HG03469 (cell line): ENCODE results near the gene TMEM82.
"Not testable (repeated sequence)": the region's sequence is repeated elsewhere in the genome, so short reads cannot be mapped to it uniquely, and the experiment has no call there.

Experiments
- ATAC-seq: cut with Tn5 transposase; IDR thresholded peaks from one replicate; pipeline ENCODE4 v1.9.1; 2021; ENCODE audit warnings: mild to moderate bottlenecking, moderate library complexity, moderate number of reproducible peaks; ENCODE audit not compliant: unreplicated experiment

Gene TMEM82

DNA sequence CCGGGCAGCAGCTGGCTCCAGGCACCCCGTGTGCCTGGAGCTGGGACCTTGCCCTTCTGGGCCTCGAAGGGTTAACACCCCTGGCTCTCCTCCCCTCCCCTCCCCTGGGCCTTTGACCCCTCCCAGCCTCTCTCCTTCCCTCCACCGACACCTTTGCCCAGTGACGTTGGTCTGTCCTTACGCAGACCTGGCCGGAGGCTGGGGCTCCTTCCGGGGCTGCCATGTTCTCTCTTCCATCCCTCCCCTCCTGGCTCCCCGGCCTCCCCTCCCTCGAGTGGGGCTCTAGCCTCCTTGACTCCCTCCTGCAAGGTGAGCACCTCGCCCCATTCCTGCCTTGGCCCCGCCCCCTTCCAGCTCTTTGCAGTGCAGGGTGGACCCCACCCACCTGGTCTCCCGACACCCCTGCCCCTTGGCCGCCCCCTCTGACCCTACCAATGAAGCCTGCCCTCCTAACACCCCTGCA is at the start of gene TMEM82:
Gene TMEM82, plus strand, starts transcription at position 161 of the 463 bp plus-strand sequence. Its CDS starts 61 bp downstream, at position 222.
- no peak for ATAC-seq

DNA sequence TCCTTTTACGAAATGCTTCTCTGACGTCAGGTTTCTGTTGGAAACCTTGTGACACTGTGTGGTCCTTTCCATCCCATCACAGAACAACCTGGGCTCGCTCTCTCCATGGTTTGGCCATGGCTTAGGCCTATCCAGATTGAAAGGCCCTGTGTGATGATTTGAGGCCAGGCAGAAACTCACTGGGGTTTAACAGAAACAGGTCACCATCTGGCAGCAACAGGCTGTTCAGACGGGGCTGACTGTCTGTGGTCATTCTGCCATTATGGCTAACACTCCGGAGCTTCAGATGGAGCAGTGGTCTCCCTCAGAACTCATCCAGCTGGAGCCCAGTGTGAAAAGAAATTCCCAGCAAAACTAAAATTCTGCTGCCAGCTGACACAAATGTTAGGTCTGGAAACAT is 48.9 kb upstream of the TMEM82 start:
- no peak for ATAC-seq

DNA sequence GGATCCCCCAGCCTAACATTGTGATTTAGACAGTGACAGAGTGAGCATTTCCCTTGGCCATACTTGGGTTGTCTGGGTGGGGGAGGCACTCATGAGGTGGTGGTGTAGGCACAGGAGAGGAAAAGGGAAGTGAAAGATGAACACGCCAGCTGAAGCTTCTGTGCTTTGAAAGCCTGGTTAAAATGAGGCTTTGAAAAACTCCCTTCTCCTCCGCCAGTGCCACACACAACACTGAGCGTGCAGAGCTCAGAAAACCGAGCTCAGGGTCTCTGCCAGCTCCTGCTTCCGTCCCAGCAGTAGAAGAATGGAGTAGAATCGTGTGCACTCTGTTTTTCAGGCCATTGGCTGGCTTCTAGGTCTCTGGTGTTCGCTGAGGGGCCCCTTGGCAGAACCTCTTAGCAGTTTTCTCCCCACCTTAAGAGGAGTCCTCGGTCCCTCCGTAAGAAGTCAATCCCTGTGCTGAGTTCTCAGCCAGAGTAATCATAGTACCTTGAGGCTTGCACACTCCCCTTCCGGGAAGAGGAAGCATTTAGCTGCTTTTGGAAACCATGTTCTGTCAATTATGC is 45.3 kb upstream of the TMEM82 start:
- peak; percentile 68 for ATAC-seq

DNA sequence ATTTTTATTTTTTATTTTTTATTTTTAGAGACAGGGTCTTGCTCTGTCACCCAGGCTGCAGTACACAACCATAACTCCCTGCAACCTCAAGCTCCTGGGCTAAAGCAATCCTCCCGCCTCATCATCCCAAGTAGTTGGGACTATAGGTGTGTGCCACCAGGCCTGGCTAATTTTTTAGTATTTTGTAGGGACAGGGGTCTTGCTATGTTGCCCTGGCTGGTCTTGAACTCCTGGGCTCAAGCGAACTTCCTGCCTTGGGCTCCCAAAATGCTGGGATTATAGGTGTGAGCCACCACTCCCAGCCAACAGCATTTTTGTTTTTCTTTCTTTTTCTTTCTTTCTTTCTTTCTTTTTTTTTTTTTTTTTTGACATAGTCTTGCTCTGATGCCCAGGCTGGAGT is 44.1 kb upstream of the TMEM82 start:
- no peak for ATAC-seq

GRCh38 chr1:15699321-15699720 is 43.0 kb upstream of the TMEM82 start:
- ATAC-seq, result not testable (repeated sequence)

DNA sequence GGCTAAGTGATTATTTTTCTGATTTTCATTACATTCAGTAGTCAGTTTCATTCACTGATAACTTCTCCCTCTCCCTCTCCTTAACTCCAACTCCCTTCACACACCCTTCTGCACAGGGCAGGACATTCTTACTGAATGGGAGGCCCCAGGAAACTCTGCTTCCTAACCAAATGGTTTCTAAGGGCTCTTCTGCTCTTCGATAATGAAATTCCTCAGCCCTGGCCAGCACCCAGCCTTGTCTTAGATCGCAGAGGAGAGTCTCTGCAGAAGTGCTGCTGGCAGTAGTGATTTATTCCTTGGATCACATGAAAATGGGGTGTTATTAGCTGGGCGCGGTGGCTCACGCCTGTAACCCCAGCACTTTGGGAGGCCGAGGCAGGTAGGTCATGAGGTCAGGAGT is 41.8 kb upstream of the TMEM82 start:
- no peak for ATAC-seq

DNA sequence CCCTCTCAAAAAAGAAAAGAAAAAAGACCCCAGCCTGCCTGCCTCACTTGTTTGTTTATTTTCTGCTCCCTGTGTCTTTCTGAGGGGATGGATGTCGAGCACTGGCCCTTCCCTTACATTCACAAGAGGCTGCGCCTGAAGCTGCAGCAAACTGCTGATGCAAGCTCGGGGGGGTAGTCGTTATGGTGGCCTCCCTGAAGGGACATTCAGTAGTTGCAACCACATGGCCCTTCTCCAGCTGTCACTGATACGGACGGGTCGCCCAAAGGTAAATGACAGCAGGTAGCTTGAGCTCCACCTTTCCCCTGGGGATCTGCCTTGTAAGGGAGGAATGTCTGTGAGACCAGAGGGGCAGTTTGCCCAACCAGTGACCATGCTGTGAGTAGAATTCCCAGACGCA is 40.5 kb upstream of the TMEM82 start:
- no peak for ATAC-seq

GRCh38 chr1:15702722-15703550 is 39.4 kb upstream of the TMEM82 start:
- no peak for ATAC-seq

- no peak for ATAC-seq
Observed at GRCh38 chr1:15703562-15703961, 38.7 kb upstream of the TMEM82 start.

GRCh38 chr1:15704526-15705183 is 37.6 kb upstream of the TMEM82 start:
- ATAC-seq, result no peak

DNA sequence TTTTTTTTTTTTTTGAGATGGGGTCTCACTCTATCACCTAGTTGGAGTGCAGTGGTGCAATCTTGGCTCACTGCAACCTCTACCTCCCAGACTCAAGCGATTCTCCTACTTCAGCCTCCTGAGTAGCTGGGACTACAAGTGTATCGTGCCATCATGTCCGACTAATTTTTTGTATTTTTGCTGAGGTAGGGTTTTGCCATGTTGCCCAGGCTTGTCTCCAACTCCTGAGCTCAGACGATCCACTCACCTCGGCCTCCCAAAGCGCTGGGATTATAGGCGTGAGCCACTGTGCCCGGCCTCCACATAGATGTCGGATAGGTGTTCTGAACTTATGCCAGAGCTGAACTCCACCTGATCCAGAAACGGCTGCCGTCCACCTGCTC is 37.1 kb upstream of the TMEM82 start:
- no peak for ATAC-seq

DNA sequence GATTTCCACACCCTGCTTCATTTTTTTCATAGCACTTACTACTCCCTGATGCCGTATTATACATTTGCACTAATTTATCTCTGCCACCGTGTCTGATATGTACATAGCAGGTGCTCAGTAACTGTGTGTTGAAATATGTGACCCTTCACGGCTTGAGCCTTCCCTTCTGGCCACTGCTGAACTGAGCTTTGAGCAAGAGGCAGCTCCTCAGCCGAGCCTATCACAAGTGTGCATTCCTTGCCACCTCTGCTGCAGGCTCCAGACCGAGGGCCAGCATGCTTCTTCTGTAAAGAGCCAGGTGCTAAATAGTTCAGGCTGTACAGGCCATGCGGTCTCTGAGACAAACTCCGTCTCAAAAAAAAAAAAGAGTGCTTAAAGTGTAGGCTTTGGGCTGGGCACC is 35.5 kb upstream of the TMEM82 start:
- no peak for ATAC-seq

- no peak for ATAC-seq
Observed at GRCh38 chr1:15707239-15707925, 34.9 kb upstream of the TMEM82 start.

DNA sequence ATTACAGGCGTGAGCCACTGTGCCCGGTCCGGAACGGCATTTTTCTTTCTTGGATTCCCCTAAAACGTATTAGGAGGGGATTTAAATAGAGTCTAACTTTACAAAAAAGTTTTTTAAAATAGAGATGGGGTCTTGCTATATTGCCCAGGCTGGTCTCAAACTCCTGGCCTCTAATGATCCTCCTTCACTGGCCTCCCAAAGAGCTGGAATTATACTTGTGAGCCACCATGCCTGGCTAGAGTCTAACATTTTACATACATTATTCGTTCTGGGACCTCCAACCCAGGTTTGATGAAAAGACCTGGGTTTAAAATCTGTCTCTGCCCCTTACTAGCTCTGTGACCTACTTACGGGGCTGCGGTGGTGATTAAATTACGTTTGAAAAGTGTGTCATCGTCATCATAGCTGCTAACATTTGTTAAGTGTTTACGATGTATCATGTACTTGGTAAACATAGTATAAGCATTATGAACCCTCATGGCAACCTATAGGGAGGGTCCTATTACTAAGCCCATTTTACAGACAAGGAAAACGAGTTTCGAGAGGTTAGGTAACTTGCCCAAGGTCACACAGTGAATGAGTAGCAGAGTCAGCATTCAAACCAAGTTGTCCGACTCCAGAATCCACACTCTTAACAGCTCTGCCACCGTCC is 33.7 kb upstream of the TMEM82 start:
- no peak for ATAC-seq

DNA sequence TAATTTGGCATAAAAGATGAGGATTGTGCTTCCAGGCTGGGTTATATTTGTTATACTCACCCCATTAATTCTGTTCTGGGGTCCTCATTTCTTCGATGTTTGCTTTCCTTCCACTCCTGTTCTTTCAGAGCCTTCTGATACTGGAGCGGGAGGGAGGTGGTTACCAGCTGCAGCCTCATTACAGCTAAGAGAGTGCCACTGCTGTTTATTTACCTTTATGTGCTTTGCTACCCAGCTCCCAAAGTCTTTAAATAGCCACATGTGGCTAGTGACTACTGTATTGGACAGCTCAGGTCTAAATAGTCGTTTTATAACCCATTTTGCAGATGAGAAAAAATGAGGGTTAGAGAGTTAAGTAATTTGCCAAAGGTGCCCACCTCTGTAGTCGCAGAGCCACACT is 33.1 kb upstream of the TMEM82 start:
- ATAC-seq, result no peak

DNA sequence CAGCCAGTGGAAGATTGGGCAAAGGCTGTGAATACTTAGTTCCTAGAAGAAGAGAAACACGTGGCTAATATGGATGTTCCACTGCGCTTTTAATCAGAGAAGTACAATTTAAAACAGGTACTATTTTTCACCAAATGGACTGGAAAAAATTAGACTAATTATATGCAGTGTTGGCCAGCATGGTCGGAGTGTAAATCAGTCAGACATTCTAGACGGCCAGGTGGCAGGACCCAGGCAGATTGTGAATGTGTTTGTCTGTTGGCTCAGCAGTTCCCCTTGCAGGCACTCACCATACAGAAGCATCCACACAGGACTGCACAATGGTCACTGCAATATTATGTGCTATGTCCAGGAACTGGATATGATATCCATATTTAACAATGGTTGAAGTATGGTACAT is 30.1 kb upstream of the TMEM82 start:
- no peak for ATAC-seq

- ATAC-seq, result no peak
Observed at GRCh38 chr1:15714406-15715136, 27.7 kb upstream of the TMEM82 start.

DNA sequence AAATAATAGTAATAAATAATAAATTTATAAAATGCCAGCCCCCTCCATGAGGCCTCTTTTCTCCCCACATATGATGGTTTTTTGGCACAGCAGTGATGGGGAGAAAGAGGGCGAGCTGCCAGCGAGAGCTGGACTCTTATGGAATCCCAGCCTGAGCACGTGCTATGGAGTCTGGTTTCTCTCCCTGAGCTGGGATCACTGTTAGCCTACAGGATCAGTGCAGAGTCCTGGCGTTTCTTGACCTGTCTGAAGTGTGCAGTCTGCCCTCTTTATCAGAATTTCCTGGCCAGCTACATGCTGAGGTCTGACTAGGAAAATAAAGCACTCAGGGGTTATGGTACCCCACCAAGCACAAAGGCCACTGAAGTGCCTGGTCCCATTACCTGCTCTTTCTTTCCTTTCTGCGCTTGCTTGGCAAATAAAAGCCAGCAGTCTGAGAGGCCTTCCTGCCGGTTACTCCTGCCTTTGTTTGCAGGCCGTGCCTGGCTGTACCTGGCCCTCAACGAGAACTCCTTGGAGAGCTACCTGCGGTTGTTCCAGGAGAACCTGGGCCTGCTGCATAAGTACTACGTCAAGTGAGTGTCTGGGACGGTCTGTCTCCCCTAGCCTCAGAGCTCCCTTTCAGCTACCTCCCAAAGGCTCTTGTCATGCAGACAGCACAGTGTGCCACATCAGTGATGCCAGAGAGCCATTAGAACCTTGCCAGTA is 24.7 kb upstream of the TMEM82 start:
- ATAC-seq, result no peak

DNA sequence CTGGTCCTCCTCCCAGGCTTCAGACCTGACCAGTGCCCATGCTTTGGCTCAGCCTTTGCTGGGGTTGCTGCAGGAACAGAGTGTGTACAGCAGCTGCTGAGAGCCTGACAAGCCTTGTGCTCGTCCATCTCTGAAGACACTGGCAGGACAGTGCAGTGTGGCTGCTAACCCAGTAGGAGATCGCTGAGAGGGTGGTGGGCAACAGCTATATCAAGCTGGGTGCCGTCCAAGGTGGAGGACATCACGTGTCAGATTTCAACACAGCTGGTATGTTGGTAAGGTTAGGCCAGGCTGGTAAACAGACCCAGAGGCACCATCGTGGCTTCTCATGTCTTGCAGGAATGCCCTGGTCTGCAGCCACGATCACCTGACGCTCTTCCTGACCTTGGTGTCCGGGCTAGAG is 24.1 kb upstream of the TMEM82 start:
- ATAC-seq, result no peak
